Ovary (tissue), 10 donors: ENCODE results near the gene PRELID1. TPM values are rescaled to one million over a fixed set of nuclear protein-coding genes. Genes with fewer than 3 reads are reported as not detected.
"Not testable (repeated sequence)": the region's sequence is repeated elsewhere in the genome, so short reads cannot be mapped to it uniquely, and the experiment has no call there.

Experiments
- DNase-seq, 5 donors: peaks; one replicate each; pipeline ENCODE4 v3.0.0-alpha.2; 2019 to 2020
- H3K27ac ChIP-seq, 2 donors: fragments of 200-600 bp; one replicate each; pipeline versions ENCODE4 v1.5.1 to v1.8.0; 2019 to 2022
- H3K27me3 ChIP-seq: fragments of 200-600 bp; one replicate; pipeline ENCODE4 v1.8.0; 2022
- H3K36me3 ChIP-seq: fragments of 200-600 bp; sonication (generic); one replicate; pipeline ENCODE4 v1.5.1; 2019
- H3K4me1 ChIP-seq: one replicate; pipeline ENCODE4 v1.8.1; 2013; ENCODE audit warnings: mild to moderate bottlenecking, moderate library complexity; ENCODE audit not compliant: insufficient read depth
- H3K4me3 ChIP-seq: fragments of 200-600 bp; sonication (generic); one replicate; pipeline ENCODE4 v1.5.1; 2017
- H3K9me3 ChIP-seq, 2 donors: fragments of 200-600 bp in 1 of 2; sonication (generic) in 1 of 2; one replicate each; pipeline versions ENCODE4 v1.5.1 to v1.8.1; 2013 to 2019; ENCODE audit warnings: mild to moderate bottlenecking in 1 of 2, moderate library complexity in 1 of 2
- CTCF ChIP-seq, 3 donors: fragments of 450-650 bp in 2 of 3; fragments of 200-600 bp in 1 of 3; IDR thresholded peaks; one replicate each; pipeline versions ENCODE4 v1.5.1 to v1.8.0; 2016 to 2022; ENCODE audit warnings: antibody characterized with exemption in 3 of 3, mild to moderate bottlenecking in 1 of 3
- EP300 ChIP-seq: sonication (generic); formaldehyde crosslinking; IDR thresholded peaks from one replicate; pipeline ENCODE4 v1.6.1; 2017; ENCODE audit warnings: antibody characterized with exemption
- POLR2A ChIP-seq: fragments of 450-650 bp; IDR thresholded peaks from one replicate; pipeline ENCODE4 v1.6.1; 2017; ENCODE audit warnings: antibody characterized with exemption, mild to moderate bottlenecking, moderate library complexity
- WGBS, 3 donors: extraction: QIAGEN DNeasy Blood & Tissue Kit in 1 of 3; methylation state at CpG; one replicate each; pipeline versions ENCODE4 v1.1.5 to v1.1.7; 2013 to 2017; 5-methylcytosine and 5-hydroxymethylcytosine counted together
- intact Hi-C, 4 donors: fragments of 100-400 bp; cut with DNase I; formaldehyde crosslinking; loops; one replicate each; pipeline versions ENCODE4 v1.11.0 to v1.15.1; 2022 to 2023
- long read RNA-seq, 3 donors: library from polyadenylated mRNA in 2 of 3; unstranded in 2 of 3; transcript quantifications; one replicate each; pipeline ENCODE4 v2.0.0 and lab custom pipeline, GENCODE V29; 2021 to 2026
- polyA plus RNA-seq, 2 donors: library from polyadenylated mRNA; stranded (reverse); fragments of 200-250 nt in 1 of 2; fragments of 350-450 nt in 1 of 2; fragmentation: Illumina TruSeq in 1 of 2; extraction: RNeasy Lipid Tissue Mini Kit (QIAGEN cat#74804) in 1 of 2; gene quantifications; one replicate each; pipeline ENCODE4 v1.2.3, GENCODE V29; 2013 to 2014
- total RNA-seq, 7 donors: library from RNA; depleted of rRNA in 2 of 7; stranded (reverse); fragments of >200 nt in 2 of 7; fragmentation: NEBNext Ultra II Directional in 3 of 7; extraction: Animal tissue kit (Norgen Biotek cat#: 25700) in 3 of 7; gene quantifications; one replicate each; pipeline versions ENCODE4 v1.1.0 to v1.2.4, GENCODE V29; 2016 to 2023
- donor health status: DM: no; HTN: no; CAD: no; lungs with moderate emphysema.
- donor health status: DM: no; HTN: no; CAD: no.
- donor health status: Bipolar disorder and iron deficiency.
- donor health status: DM: yes; HTN: yes; CAD: no.
- donor health status: DM: no; HTN: no; CAD: no.
- donor health status: DM: yes; HTN: yes; CAD: no.

The PRELID1 gene
- 10 to 100 TPM; 42.8 to 96.8 (median 74.6) TPM for total RNA-seq
- 10 to 100 TPM; 65.0 to 77.6 TPM for polyA plus RNA-seq
- long read RNA-seq, donor 1, transcript PRELID1-201 (5 exons, 1,261 nt), result major isoform, 174 of 182 reads
- long read RNA-seq, donor 1, partial matches to known transcripts, result 2 of 182 reads
- long read RNA-seq, donor 1, other reads (novel, unspliced or antisense), result 5 of 182 reads
- long read RNA-seq, donor 2, transcript PRELID1-201 (5 exons, 1,261 nt), result major isoform, 92 of 139 reads
- long read RNA-seq, donor 2, partial matches to known transcripts, result 45 of 139 reads
- long read RNA-seq, donor 2, other reads (novel, unspliced or antisense), result 0 of 139 reads
- long read RNA-seq, donor 3, transcript PRELID1-201 (5 exons, 1,261 nt), result major isoform, 239 of 249 reads
- long read RNA-seq, donor 3, partial matches to known transcripts, result 7 of 249 reads
- long read RNA-seq, donor 3, other reads (novel, unspliced or antisense), result 2 of 249 reads

GRCh38 chr5:177303121-177303924 lies at the start of gene PRELID1, which contains the start of gene RAB24:
Gene PRELID1, plus strand, starts transcription at chr5:177303799. Its CDS starts 187 bp downstream, at chr5:177303986.
Gene RAB24, minus strand, starts transcription at chr5:177303719. Its CDS starts 431 bp downstream, at chr5:177303288.
- Histone ChIP-seq H3K4me1 (peaks cover 16% of the 10 kb centered on the region), H3K27ac (peak within 1 kb of the TSS; percentile 60 to 64), H3K36me3 (no peaks in the 10 kb centered on the region), H3K27me3 (no peaks in the 10 kb centered on the region), H3K9me3 (no peaks in the 10 kb centered on the region), H3K4me3 (peak within 1 kb of the TSS; percentile 90)
- WGBS, 3 donors, result 0 to 1% (median 0%) methylated on average over 77 to 100 of the region's 100 CpGs
- intact Hi-C loops, result loop anchor here in 3 of 4 donors (10.0 kb wide), 1 partner anchor 189 kb away; no protein-coding TSS in a partner anchor
- TF ChIP-seq EP300 (no peak), POLR2A (peak; percentile 29), CTCF (IDR thresholded peaks at IDR 0.05) (peak in 1 of 3 donors; percentile 44)
- peak; percentile 80 to 93 (median 88) for DNase-seq

GRCh38 chr5:177256296-177256695 lies 47.3 kb upstream of the PRELID1 start:
- Histone ChIP-seq H3K4me3 (no peak overlapping the region), H3K4me1 (no peaks in the 10 kb centered on the region), H3K36me3 (no peaks in the 10 kb centered on the region), H3K27me3 (no peaks in the 10 kb centered on the region), H3K27ac (no peak overlapping the region), H3K9me3 (no peaks in the 10 kb centered on the region)
- TF ChIP-seq CTCF (IDR thresholded peaks at IDR 0.05), result no peak
- no peak for TF ChIP-seq POLR2A
- no peak for TF ChIP-seq EP300
- whole genome bisulfite sequencing, 3 donors, result 50 to 57% (median 56%) methylated on average over 5 of the region's 5 CpGs
- DNase-seq, result no peak
- intact Hi-C loops, result no loop called here

- H3K4me1 ChIP-seq, H3K9me3 ChIP-seq, H3K36me3 ChIP-seq, intact Hi-C loops, H3K4me3 ChIP-seq, DNase-seq, H3K27ac ChIP-seq, H3K27me3 ChIP-seq: not testable (repeated sequence)
- WGBS, 3 donors, result 94 to 97% (median 94%) methylated on average over 7 of the region's 7 CpGs
These were observed 44.9 kb upstream of the PRELID1 start for GRCh38 chr5:177258711-177259110.

- TF ChIP-seq POLR2A (no peak), CTCF (IDR thresholded peaks at IDR 0.05) (no peak), EP300 (no peak)
- Histone ChIP-seq H3K9me3 (no peaks in the 10 kb centered on the region), H3K27ac (no peak overlapping the region), H3K27me3 (no peaks in the 10 kb centered on the region), H3K4me1 (no peaks in the 10 kb centered on the region), H3K36me3 (no peaks in the 10 kb centered on the region), H3K4me3 (no peak overlapping the region)
- 86 to 93% (median 92%) methylated on average over 7 of the region's 7 CpGs for WGBS, 3 donors
- DNase-seq, result no peak
- intact Hi-C loops, result no loop called here
These were observed 42.6 kb upstream of the PRELID1 start for GRCh38 chr5:177260961-177261360.
